ENCODE results near the gene ERBB4.

GRCh38 chr2:211611061-211611518, 927.5 kb downstream of the ERBB4 start:
- TF ChIP-seq GATA3 (IDR thresholded peaks at IDR 0.05; ENCODE audit: low read depth, low read length), result no peak
- no peak for TF ChIP-seq GATA2 (IDR thresholded peaks at IDR 0.05; ENCODE audit: low read depth, low read length)

All from SH-SY5Y (cell line).